IMR-90 (cell line): ENCODE data around the gene SMLR1. TPM values are rescaled to one million over a fixed set of nuclear protein-coding genes. Genes with fewer than 3 reads are reported as not detected.

Experiments used
- ATAC-seq: fragments of 200-7000 bp; cut with Tn5 transposase; 2 replicates; pipeline ENCODE4 v1.9.1; 2020; ENCODE audit warnings: low read depth, mild to moderate bottlenecking, moderate library complexity
- BruUV-seq: library from RNA; stranded (reverse); fragments of 400-500 nt; replicated peaks from 2 replicates; lab custom pipeline; 2021; lab: Mats Ljungman, UMichigan
- CTCF ChIA-PET: fragments of 300-600 bp; formaldehyde crosslinking; extraction: SDS; loops from one replicate; lab custom pipeline; 2021; ENCODE audit warnings: antibody characterized with exemption; lab: Yijun Ruan, JAX
- POLR2A ChIA-PET: fragments of 300-600 bp; sonication (Branson Sonifier 250); formaldehyde crosslinking; loops from one replicate; lab custom pipeline; 2022; ENCODE audit warnings: antibody characterized with exemption; ENCODE audit not compliant: unreplicated experiment; lab: Charles Lee
- DNase-seq: peaks from one replicate; pipeline ENCODE4 v3.0.0; 2013
- H2AFZ ChIP-seq: replicated peaks from 2 replicates; pipeline ENCODE3; 2013; ENCODE audit warnings: low read length, mild to moderate bottlenecking; ENCODE audit not compliant: poor library complexity
- H2AK5ac ChIP-seq: 2 replicates; pipeline ENCODE4 v1.6.1; 2013; ENCODE audit warnings: low read depth, low read length, inconsistent platforms
- H2AK9ac ChIP-seq: replicated peaks from 2 replicates; pipeline ENCODE3; 2013; ENCODE audit warnings: mild to moderate bottlenecking, low read depth, low read length, moderate library complexity; ENCODE audit not compliant: poor library complexity
- H2BK120ac ChIP-seq: 2 replicates; pipeline ENCODE4 v1.6.1; 2013; ENCODE audit warnings: low read depth, low read length, inconsistent platforms
- H2BK15ac ChIP-seq: 3 replicates; pipeline ENCODE4 v1.6.1; 2013; ENCODE audit warnings: low read depth, low read length, inconsistent platforms
- H2BK20ac ChIP-seq: 2 replicates; pipeline ENCODE4 v1.6.1; 2013; ENCODE audit warnings: low read depth, mild to moderate bottlenecking, inconsistent platforms, low read length, moderate library complexity
- H2BK5ac ChIP-seq: 2 replicates; pipeline ENCODE4 v1.6.1; 2013; ENCODE audit warnings: mild to moderate bottlenecking, low read depth, low read length, inconsistent platforms; ENCODE audit not compliant: poor library complexity, severe bottlenecking
- H3K14ac ChIP-seq: replicated peaks from 2 replicates; pipeline ENCODE4 v1.6.1; 2013; ENCODE audit warnings: low read depth, low read length, inconsistent platforms
- H3K18ac ChIP-seq: 2 replicates; pipeline ENCODE4 v1.6.1; 2013; ENCODE audit warnings: low read depth, low read length, control low read depth
- H3K23ac ChIP-seq: 2 replicates; pipeline ENCODE4 v1.6.1; 2013; ENCODE audit warnings: low read depth, low read length, inconsistent platforms
- H3K27ac ChIP-seq: 2 replicates; pipeline ENCODE4 v1.5.1; 2013; ENCODE audit warnings: mild to moderate bottlenecking, control low read depth, low read length; ENCODE audit not compliant: insufficient read depth
- H3K27me3 ChIP-seq: 2 replicates; pipeline ENCODE4 v1.6.1; 2013; ENCODE audit warnings: low read length; ENCODE audit not compliant: control insufficient read depth, insufficient read depth
- H3K36me3 ChIP-seq: 2 replicates; pipeline ENCODE4 v1.6.1; 2013; ENCODE audit warnings: low read length, mixed read lengths; ENCODE audit not compliant: control insufficient read depth, insufficient read depth
- H3K4ac ChIP-seq: 2 replicates; pipeline ENCODE4 v1.6.1; 2013; ENCODE audit warnings: low read depth, low read length, inconsistent platforms
- H3K4me1 ChIP-seq: 2 replicates; pipeline ENCODE4 v1.6.1; 2013; ENCODE audit warnings: low read length, mixed read lengths; ENCODE audit not compliant: control insufficient read depth, insufficient read depth
- H3K4me2 ChIP-seq: 2 replicates; pipeline ENCODE4 v1.6.1; 2013; ENCODE audit warnings: low read depth, mild to moderate bottlenecking, control low read depth, low read length, moderate library complexity
- H3K4me3 ChIP-seq: 2 replicates; pipeline ENCODE4 v1.5.1; 2013; ENCODE audit warnings: low read depth, mild to moderate bottlenecking, control low read depth, low read length, moderate library complexity; ENCODE audit not compliant: insufficient read depth
- H3K56ac ChIP-seq: 2 replicates; pipeline ENCODE4 v1.6.1; 2013; ENCODE audit warnings: low read length, inconsistent platforms; ENCODE audit not compliant: insufficient read depth; ENCODE audit errors: extremely low read depth
- H3K79me1 ChIP-seq, 2 experiments: 2 replicates each; pipeline ENCODE4 v1.6.1; 2013; ENCODE audit warnings: low read length in 2 of 2, inconsistent platforms in 1 of 2, low read depth in 1 of 2
- H3K9ac ChIP-seq: 2 replicates; pipeline ENCODE4 v1.6.1; 2013; ENCODE audit warnings: low read depth, low read length, control low read depth
- H3K9me1 ChIP-seq: 2 replicates; pipeline ENCODE4 v1.6.1; 2013; ENCODE audit warnings: low read length, inconsistent platforms; ENCODE audit not compliant: insufficient read depth
- H3K9me3 ChIP-seq: 2 replicates; pipeline ENCODE4 v1.6.1; 2013; ENCODE audit warnings: low read length; ENCODE audit not compliant: control insufficient read depth, insufficient read depth
- H4K20me1 ChIP-seq: 2 replicates; pipeline ENCODE4 v1.6.1; 2013; ENCODE audit warnings: low read length, inconsistent platforms; ENCODE audit not compliant: insufficient read depth
- H4K5ac ChIP-seq: 2 replicates; pipeline ENCODE4 v1.6.1; 2013; ENCODE audit warnings: mild to moderate bottlenecking, low read depth, low read length, control low read depth
- H4K8ac ChIP-seq, 2 experiments: 2 replicates each; pipeline ENCODE4 v1.6.1; 2013; ENCODE audit warnings: low read depth in 2 of 2, low read length in 2 of 2, control low read depth in 1 of 2, inconsistent platforms in 1 of 2
- H4K91ac ChIP-seq: 2 replicates; pipeline ENCODE4 v1.6.1; 2013; ENCODE audit warnings: low read depth, low read length, inconsistent platforms; ENCODE audit not compliant: insufficient read depth
- BHLHE40 ChIP-seq: fragments of 150-350 bp; IDR thresholded peaks from 2 replicates; pipeline ENCODE4 v1.6.1; 2016; ENCODE audit warnings: mild to moderate bottlenecking, low read depth, low read length
- CEBPB ChIP-seq: IDR thresholded peaks from 2 replicates; pipeline ENCODE4 v1.6.1; 2012; ENCODE audit warnings: low read depth, low read length, improper control_type of control experiment
- CHD1 ChIP-seq: IDR thresholded peaks from 2 replicates; pipeline ENCODE4 v1.6.1; 2012; ENCODE audit warnings: low read depth, low read length, improper control_type of control experiment
- MAFK ChIP-seq: IDR thresholded peaks from 2 replicates; pipeline ENCODE4 v1.6.1; 2012; ENCODE audit warnings: low read depth, low read length, improper control_type of control experiment
- MAZ ChIP-seq: IDR thresholded peaks from 2 replicates; pipeline ENCODE4 v1.6.1; 2012; ENCODE audit warnings: low read depth, mild to moderate bottlenecking, low read length, improper control_type of control experiment, moderate library complexity, borderline replicate concordance
- MXI1 ChIP-seq: IDR thresholded peaks from 2 replicates; pipeline ENCODE4 v1.6.1; 2012; ENCODE audit warnings: low read depth, mild to moderate bottlenecking, low read length, moderate library complexity, borderline replicate concordance
- POLR2A ChIP-seq: IDR thresholded peaks from 2 replicates; pipeline ENCODE4 v1.6.1; 2012; ENCODE audit warnings: mild to moderate bottlenecking, low read depth, low read length
- RAD21 ChIP-seq: IDR thresholded peaks from 2 replicates; pipeline ENCODE4 v1.6.1; 2012; ENCODE audit warnings: low read length, improper control_type of control experiment
- RCOR1 ChIP-seq: IDR thresholded peaks from 2 replicates; pipeline ENCODE4 v1.6.1; 2012; ENCODE audit warnings: mild to moderate bottlenecking, low read length, improper control_type of control experiment; ENCODE audit not compliant: insufficient replicate concordance
- RFX5 ChIP-seq: IDR thresholded peaks from 2 replicates; pipeline ENCODE4 v1.8.0; 2012; ENCODE audit warnings: low read depth, mild to moderate bottlenecking, low read length, moderate library complexity
- SMC3 ChIP-seq: fragments of 150-350 bp; IDR thresholded peaks from 2 replicates; pipeline ENCODE4 v1.6.1; 2016; ENCODE audit warnings: low read depth, mild to moderate bottlenecking, antibody characterized with exemption, low read length, moderate library complexity
- WGBS, 2 experiments: methylation state at CpG; one replicate each; pipeline versions ENCODE4 v1.1.5 to v1.1.7; 2013; ENCODE audit warnings: missing lambda C conversion rate in 2 of 2; ENCODE audit not compliant: insufficient read length in 1 of 2; ENCODE audit errors: extremely low coverage in 2 of 2; 5-methylcytosine and 5-hydroxymethylcytosine counted together
- dilution Hi-C: fragments of 300-500 bp; cut with HindIII; formaldehyde crosslinking; loops from one replicate; pipeline ENCODE4 v1.14.3; 2018; ENCODE audit warnings: low sequenced_read_pairs; ENCODE audit not compliant: unreplicated experiment
- in situ Hi-C: fragments of 300-500 bp; cut with MboI; formaldehyde crosslinking; loops from 3 replicates; pipeline ENCODE4 v1.14.3; 2019; ENCODE audit warnings: low sequenced_read_pairs, inconsistent platforms, mixed read lengths
- intact Hi-C: fragments of 100-400 bp; cut with micrococcal nuclease; formaldehyde crosslinking; loops from 2 replicates; pipeline ENCODE4 v1.10.0; 2022
- polyA plus RNA-seq, 3 experiments: library from polyadenylated mRNA; depleted of rRNA; stranded (reverse); fragments of >200 nt; gene quantifications; 2 replicates each; pipeline ENCODE4 v1.2.3, GENCODE V29; 2012; ENCODE audit warnings: low replicate concordance in 1 of 3
- total RNA-seq: library from RNA; depleted of rRNA; stranded (reverse); fragments of >200 nt; gene quantifications from 2 replicates; pipeline ENCODE4 v1.2.3, GENCODE V29; 2012
- TF ChIP-seq, protein P1 (sequence below): fragments of 150-350 bp; IDR thresholded peaks from 2 replicates; pipeline ENCODE4 v1.6.1; 2016; ENCODE audit warnings: low read depth, mild to moderate bottlenecking, low read length, moderate library complexity, borderline replicate concordance
- TF ChIP-seq, protein P2 (sequence below): fragments of 150-350 bp; IDR thresholded peaks from 2 replicates; pipeline ENCODE4 v1.6.1; 2017; ENCODE audit warnings: mild to moderate bottlenecking, antibody characterized with exemption, low read length, low read depth
- TF ChIP-seq, protein P3 (sequence below): conservative IDR thresholded peaks from 2 replicates; pipeline ENCODE4 v1.5.1; 2012; ENCODE audit warnings: mild to moderate bottlenecking, low read depth, low read length, improper control_type of control experiment

SMLR1 gene
- total and polyA plus RNA-seq, 2 of the 4 experiments (the other 2 are of a cell fraction), result not detected

DNA sequence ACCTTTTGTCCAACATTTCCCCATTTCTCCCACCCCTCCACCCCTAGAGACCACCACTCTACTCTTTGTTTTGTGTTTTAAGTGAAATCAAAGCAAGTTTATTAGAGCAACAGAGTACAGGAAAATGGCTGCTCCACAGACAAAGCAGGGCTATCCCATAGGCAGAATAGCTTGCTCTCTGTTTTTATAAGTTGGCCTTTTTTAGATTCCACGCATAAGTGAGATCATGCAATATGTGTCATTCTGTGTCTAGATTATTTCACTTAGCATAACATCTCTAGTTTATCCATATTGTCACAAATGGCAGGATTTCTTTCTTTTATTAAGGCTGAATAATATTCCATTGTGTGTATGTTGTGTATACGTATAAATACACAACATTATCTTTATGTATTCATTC, 30.1 kb upstream of the SMLR1 start:
- Histone ChIP-seq H4K91ac (no peak overlapping the region), H3K4ac (no peak overlapping the region), H2AK5ac (no peak overlapping the region), H3K4me3 (no peak overlapping the region), H2AK9ac (no peak overlapping the region), H3K18ac (no peak overlapping the region), H2BK20ac (no peak overlapping the region), H2BK5ac (no peak overlapping the region), H4K8ac (no peak overlapping the region), H3K36me3 (no peaks in the 10 kb centered on the region), H2BK120ac (no peak overlapping the region), H3K23ac (no peak overlapping the region), H4K20me1 (no peaks in the 10 kb centered on the region), H3K9ac (no peak overlapping the region), H3K79me1 (no peaks in the 10 kb centered on the region), H4K5ac (no peak overlapping the region), H3K14ac (no peak overlapping the region), H3K56ac (no peak overlapping the region), H3K27ac (no peak overlapping the region), H3K9me3 (no peaks in the 10 kb centered on the region), H3K4me1 (no peaks in the 10 kb centered on the region), H3K27me3 (peaks cover 5% of the 10 kb centered on the region), H3K4me2 (no peak overlapping the region), H2BK15ac (no peak overlapping the region), H3K9me1 (no peaks in the 10 kb centered on the region), H2AFZ (no peak overlapping the region)
- BruUV-seq, result no TSS peak
- POLR2A ChIA-PET, result no interaction called here
- DNase-seq (no peak), ATAC-seq (no peak)
- dilution Hi-C loops, result no loop called here
- in situ Hi-C loops, result no loop called here
- intact Hi-C loops, result no loop called here
- WGBS, 2 experiments, result no CpG with 5 or more reads among the region's 2 CpGs
- CTCF ChIA-PET, result no interaction called here
- no peak for TF ChIP-seq MAZ
- TF ChIP-seq SMC3, result no peak
- no peak for TF ChIP-seq MAFK
- TF ChIP-seq, protein P1, sequence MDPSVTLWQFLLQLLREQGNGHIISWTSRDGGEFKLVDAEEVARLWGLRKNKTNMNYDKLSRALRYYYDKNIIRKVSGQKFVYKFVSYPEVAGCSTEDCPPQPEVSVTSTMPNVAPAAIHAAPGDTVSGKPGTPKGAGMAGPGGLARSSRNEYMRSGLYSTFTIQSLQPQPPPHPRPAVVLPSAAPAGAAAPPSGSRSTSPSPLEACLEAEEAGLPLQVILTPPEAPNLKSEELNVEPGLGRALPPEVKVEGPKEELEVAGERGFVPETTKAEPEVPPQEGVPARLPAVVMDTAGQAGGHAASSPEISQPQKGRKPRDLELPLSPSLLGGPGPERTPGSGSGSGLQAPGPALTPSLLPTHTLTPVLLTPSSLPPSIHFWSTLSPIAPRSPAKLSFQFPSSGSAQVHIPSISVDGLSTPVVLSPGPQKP, result no peak
- no peak for TF ChIP-seq MXI1
- TF ChIP-seq, protein P2, sequence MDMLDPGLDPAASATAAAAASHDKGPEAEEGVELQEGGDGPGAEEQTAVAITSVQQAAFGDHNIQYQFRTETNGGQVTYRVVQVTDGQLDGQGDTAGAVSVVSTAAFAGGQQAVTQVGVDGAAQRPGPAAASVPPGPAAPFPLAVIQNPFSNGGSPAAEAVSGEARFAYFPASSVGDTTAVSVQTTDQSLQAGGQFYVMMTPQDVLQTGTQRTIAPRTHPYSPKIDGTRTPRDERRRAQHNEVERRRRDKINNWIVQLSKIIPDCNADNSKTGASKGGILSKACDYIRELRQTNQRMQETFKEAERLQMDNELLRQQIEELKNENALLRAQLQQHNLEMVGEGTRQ, result no peak
- no peak for TF ChIP-seq RAD21
- no peak for TF ChIP-seq POLR2A
- no peak for TF ChIP-seq BHLHE40
- TF ChIP-seq RFX5, result no peak
- TF ChIP-seq, protein P3, sequence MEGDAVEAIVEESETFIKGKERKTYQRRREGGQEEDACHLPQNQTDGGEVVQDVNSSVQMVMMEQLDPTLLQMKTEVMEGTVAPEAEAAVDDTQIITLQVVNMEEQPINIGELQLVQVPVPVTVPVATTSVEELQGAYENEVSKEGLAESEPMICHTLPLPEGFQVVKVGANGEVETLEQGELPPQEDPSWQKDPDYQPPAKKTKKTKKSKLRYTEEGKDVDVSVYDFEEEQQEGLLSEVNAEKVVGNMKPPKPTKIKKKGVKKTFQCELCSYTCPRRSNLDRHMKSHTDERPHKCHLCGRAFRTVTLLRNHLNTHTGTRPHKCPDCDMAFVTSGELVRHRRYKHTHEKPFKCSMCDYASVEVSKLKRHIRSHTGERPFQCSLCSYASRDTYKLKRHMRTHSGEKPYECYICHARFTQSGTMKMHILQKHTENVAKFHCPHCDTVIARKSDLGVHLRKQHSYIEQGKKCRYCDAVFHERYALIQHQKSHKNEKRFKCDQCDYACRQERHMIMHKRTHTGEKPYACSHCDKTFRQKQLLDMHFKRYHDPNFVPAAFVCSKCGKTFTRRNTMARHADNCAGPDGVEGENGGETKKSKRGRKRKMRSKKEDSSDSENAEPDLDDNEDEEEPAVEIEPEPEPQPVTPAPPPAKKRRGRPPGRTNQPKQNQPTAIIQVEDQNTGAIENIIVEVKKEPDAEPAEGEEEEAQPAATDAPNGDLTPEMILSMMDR, result no peak
- TF ChIP-seq CHD1, result no peak
- TF ChIP-seq RCOR1, result no peak
- TF ChIP-seq CEBPB, result no peak
